Osteoblast (primary cell): ENCODE results near the gene CAMTA1. TPM values are rescaled to one million over a fixed set of nuclear protein-coding genes. Genes with fewer than 3 reads are reported as not detected.

ENCODE experiments used
- DNase-seq: peaks from one replicate; pipeline ENCODE4 v3.0.0; 2011; ENCODE audit warnings: low spot score, mixed read lengths; ENCODE audit not compliant: insufficient read length; ENCODE audit errors: missing footprints
- H2AFZ ChIP-seq: 2 replicates; pipeline ENCODE4 v1.6.0; 2011; ENCODE audit warnings: mild to moderate bottlenecking, low read length
- H3K27ac ChIP-seq: 2 replicates; pipeline ENCODE4 v1.5.1; 2011; ENCODE audit warnings: mild to moderate bottlenecking, low read depth, low read length, moderate library complexity
- H3K27me3 ChIP-seq: 2 replicates; pipeline ENCODE4 v1.6.0; 2012; ENCODE audit warnings: mild to moderate bottlenecking, control low read depth, inconsistent platforms, low read length, moderate library complexity; ENCODE audit not compliant: insufficient read depth
- H3K36me3 ChIP-seq: 2 replicates; pipeline ENCODE4 v1.5.1; 2011; ENCODE audit warnings: mild to moderate bottlenecking, low read length, control low read depth, moderate library complexity; ENCODE audit not compliant: insufficient read depth
- H3K4me1 ChIP-seq: 2 replicates; pipeline ENCODE4 v1.5.1; 2011; ENCODE audit warnings: mild to moderate bottlenecking, low read length, control low read depth, moderate library complexity; ENCODE audit not compliant: insufficient read depth
- H3K4me2 ChIP-seq: 2 replicates; pipeline ENCODE4 v1.6.0; 2011; ENCODE audit warnings: mild to moderate bottlenecking, low read length; ENCODE audit not compliant: insufficient read depth
- H3K4me3 ChIP-seq: fragments of 200-600 bp; sonication (generic); 3 replicates; pipeline ENCODE4 v1.5.1; 2012; ENCODE audit warnings: mild to moderate bottlenecking, low read length, inconsistent platforms; ENCODE audit not compliant: insufficient read depth
- H3K79me2 ChIP-seq: 2 replicates; pipeline ENCODE4 v1.6.0; 2012; ENCODE audit warnings: mild to moderate bottlenecking, low read length, control low read depth, inconsistent platforms; ENCODE audit not compliant: insufficient read depth
- H3K9me3 ChIP-seq: 2 replicates; pipeline ENCODE4 v1.5.1; 2011; ENCODE audit warnings: low read depth, low read length, control low read depth
- H4K20me1 ChIP-seq: 2 replicates; pipeline ENCODE4 v1.6.0; 2012; ENCODE audit warnings: mild to moderate bottlenecking, low read length, control low read depth; ENCODE audit not compliant: insufficient read depth
- total RNA-seq: library from RNA; depleted of rRNA; stranded (reverse); fragments of >200 nt; gene quantifications from 2 replicates; pipeline ENCODE4 v1.2.3, GENCODE V29; 2012
- TF ChIP-seq, protein P1 (sequence below): IDR thresholded peaks from 2 replicates; pipeline ENCODE4 v1.5.1; 2011; ENCODE audit warnings: mild to moderate bottlenecking, low read depth, low read length, moderate library complexity; ENCODE audit errors: extremely low read depth

The CAMTA1 gene
- total RNA-seq, 1 donor = 47.4 TPM

DNA sequence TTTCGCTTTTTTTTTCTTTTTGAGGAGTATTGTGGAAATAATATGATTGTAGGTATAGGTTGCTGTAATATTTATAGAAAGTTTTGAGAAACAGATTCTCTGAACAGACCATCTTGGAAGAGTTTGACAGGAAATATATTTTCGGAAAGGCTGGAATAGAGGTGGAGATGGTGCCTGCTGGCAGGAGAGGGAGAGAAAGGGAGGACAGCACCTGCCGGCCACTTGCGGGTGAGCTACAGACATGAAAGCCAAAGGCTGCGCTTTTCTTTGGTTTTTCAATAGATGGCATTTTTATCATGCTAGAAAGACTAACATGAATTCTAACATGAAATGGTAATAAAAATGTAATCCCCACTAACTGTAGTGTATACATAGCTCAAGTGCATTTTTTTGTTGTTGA, 82.1 kb downstream of the CAMTA1 start:
- TF ChIP-seq, protein P1, sequence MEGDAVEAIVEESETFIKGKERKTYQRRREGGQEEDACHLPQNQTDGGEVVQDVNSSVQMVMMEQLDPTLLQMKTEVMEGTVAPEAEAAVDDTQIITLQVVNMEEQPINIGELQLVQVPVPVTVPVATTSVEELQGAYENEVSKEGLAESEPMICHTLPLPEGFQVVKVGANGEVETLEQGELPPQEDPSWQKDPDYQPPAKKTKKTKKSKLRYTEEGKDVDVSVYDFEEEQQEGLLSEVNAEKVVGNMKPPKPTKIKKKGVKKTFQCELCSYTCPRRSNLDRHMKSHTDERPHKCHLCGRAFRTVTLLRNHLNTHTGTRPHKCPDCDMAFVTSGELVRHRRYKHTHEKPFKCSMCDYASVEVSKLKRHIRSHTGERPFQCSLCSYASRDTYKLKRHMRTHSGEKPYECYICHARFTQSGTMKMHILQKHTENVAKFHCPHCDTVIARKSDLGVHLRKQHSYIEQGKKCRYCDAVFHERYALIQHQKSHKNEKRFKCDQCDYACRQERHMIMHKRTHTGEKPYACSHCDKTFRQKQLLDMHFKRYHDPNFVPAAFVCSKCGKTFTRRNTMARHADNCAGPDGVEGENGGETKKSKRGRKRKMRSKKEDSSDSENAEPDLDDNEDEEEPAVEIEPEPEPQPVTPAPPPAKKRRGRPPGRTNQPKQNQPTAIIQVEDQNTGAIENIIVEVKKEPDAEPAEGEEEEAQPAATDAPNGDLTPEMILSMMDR = no peak
- no peak overlapping the region for H2AFZ ChIP-seq
- no peaks in the 10 kb centered on the region for H3K36me3 ChIP-seq
- H3K27ac ChIP-seq = no peak overlapping the region
- no peaks in the 10 kb centered on the region for H4K20me1 ChIP-seq
- DNase-seq = no peak
- H3K4me1 ChIP-seq = peaks cover 37% of the 10 kb centered on the region
- no peaks in the 10 kb centered on the region for H3K9me3 ChIP-seq
- H3K4me3 ChIP-seq = no peak overlapping the region
- no peaks in the 10 kb centered on the region for H3K27me3 ChIP-seq
- no peak overlapping the region for H3K4me2 ChIP-seq
- peaks cover 50% of the 10 kb centered on the region for H3K79me2 ChIP-seq

DNA sequence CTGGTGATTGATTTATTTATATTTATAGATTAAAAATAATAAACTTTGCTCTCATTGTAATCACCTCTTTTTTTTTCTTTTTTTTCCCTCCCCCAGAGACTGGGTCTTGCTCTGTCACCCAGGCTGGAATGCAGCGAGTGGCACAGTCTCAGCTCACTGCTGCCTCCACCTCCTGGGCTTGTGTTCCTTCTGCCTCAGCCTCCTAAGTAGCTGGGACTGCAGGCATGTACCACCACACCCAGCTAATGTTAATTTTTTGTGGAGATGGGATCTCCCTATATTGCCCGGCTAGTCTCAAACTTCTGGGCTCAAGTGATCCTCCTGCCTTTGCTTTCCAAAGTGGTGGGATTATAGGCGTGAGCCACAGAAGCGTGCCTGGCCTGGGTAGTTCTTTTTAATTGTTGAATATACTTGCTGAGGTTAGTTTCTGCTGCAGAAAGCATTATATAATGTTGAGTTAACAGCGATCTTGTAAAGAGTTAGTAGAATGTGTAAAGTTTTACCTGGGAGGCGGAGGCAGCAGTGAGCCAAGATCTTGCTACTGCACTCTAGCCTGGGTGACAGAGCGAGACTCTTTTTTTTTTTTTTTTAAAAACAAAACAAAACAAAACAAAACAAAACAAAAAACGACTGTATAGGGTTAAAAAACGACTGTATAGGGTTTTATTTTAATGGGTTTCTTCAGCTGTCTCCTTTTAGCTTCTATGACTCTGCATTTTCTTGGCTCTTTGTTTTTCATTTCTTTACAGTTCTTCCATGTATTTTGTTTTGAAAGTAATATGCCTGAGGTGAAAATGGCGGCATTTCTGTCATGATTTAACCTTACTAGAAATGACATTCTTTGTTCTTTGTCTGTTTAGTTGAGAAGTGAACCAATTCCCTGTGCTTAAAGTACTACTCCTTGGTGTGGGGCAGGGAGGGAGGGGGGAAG, 82.7 kb downstream of the CAMTA1 start:
- no peak overlapping the region for H3K4me3 ChIP-seq

DNA sequence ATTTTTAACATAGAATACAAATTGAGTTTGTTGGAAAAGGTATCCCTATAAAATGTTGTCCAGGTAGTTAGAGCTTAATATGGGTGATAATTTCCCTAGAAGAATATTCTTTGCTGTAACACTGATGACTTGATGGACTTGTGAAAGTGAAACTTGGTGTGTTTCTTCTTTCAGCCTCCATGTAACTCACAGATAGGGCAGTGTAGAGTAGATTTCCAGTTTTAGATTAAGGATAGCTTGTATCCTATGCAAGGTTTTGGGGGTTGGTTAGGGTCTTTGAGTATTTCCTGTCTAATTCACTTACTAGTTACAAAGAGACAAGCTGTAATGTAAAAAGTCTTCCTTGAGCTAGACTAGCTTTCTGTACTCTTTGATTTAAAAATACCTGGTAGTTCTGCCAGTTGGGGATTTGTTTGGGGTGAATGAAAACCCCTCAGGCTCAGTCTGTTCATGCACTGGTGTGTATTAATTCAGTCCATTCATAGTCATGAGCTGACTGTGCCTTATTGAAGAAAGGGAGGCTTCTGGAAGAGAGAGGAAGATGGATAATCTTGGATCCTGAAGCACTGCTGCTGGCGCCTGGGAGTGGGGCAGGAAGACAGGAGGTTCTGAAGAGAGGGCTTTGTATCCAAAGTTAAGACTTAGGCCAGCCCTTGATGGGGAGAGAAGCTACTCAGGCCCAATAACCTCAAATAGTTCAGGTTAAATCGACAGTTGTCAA, 83.6 kb downstream of the CAMTA1 start:
- no peak overlapping the region for H2AFZ ChIP-seq
- peak overlapping the region; percentile 13 for H3K27ac ChIP-seq
- peak; percentile 5 for DNase-seq
- peaks cover 51% of the 10 kb centered on the region for H3K4me1 ChIP-seq
- no peaks in the 10 kb centered on the region for H4K20me1 ChIP-seq
- H3K79me2 ChIP-seq = peaks cover 41% of the 10 kb centered on the region
- peak overlapping the region; percentile 42 for H3K4me2 ChIP-seq
- H3K27me3 ChIP-seq = no peaks in the 10 kb centered on the region
- TF ChIP-seq, protein P1 = no peak
- H3K36me3 ChIP-seq = peaks cover under 1% of the 10 kb centered on the region
- H3K9me3 ChIP-seq = no peaks in the 10 kb centered on the region
- H3K4me3 ChIP-seq = no peak overlapping the region

More for the DNA sequence above, 82.7 kb downstream of the CAMTA1 start:
- no peaks in the 10 kb centered on the region for H3K27me3 ChIP-seq
- H3K9me3 ChIP-seq = no peaks in the 10 kb centered on the region
- no peak overlapping the region for H2AFZ ChIP-seq
- H3K4me2 ChIP-seq = peak overlapping the region; percentile 42
- no peak for DNase-seq
- H3K36me3 ChIP-seq = no peaks in the 10 kb centered on the region
- TF ChIP-seq, protein P1 = no peak
- H3K27ac ChIP-seq = no peak overlapping the region
- H3K4me1 ChIP-seq = peaks cover 44% of the 10 kb centered on the region
- H4K20me1 ChIP-seq = no peaks in the 10 kb centered on the region
- H3K79me2 ChIP-seq = peaks cover 45% of the 10 kb centered on the region

DNA sequence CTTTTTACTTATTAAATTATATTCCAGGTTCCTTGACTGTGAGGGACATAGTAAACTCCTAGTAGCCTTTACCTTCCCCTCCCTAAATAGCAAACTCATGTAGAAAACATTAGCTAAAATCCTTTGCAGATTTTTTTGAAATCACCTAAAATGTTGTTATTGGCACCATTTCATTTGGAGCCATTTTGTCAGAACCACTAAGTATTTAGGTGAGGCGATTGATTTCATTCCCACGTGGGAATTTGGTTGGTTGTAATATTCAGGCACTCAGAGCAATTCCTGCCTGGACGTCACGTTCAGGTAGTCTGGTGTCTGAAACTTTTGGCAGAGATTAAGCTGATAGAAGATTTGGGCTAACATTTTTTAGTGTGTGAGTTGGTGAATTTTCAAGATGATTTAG, 84.3 kb downstream of the CAMTA1 start:
- Histone ChIP-seq H3K4me3 (no peak overlapping the region), H3K27ac (peak overlapping the region; percentile 13), H3K4me1 (peaks cover 45% of the 10 kb centered on the region), H3K9me3 (no peaks in the 10 kb centered on the region), H4K20me1 (no peaks in the 10 kb centered on the region), H3K27me3 (no peaks in the 10 kb centered on the region), H3K4me2 (peak overlapping the region; percentile 9), H3K36me3 (peaks cover 7% of the 10 kb centered on the region), H3K79me2 (peaks cover 36% of the 10 kb centered on the region), H2AFZ (no peak overlapping the region)
- TF ChIP-seq, protein P1 = no peak
- DNase-seq = no peak
